ENCODE measurements around the gene ACOT7.

DNA sequence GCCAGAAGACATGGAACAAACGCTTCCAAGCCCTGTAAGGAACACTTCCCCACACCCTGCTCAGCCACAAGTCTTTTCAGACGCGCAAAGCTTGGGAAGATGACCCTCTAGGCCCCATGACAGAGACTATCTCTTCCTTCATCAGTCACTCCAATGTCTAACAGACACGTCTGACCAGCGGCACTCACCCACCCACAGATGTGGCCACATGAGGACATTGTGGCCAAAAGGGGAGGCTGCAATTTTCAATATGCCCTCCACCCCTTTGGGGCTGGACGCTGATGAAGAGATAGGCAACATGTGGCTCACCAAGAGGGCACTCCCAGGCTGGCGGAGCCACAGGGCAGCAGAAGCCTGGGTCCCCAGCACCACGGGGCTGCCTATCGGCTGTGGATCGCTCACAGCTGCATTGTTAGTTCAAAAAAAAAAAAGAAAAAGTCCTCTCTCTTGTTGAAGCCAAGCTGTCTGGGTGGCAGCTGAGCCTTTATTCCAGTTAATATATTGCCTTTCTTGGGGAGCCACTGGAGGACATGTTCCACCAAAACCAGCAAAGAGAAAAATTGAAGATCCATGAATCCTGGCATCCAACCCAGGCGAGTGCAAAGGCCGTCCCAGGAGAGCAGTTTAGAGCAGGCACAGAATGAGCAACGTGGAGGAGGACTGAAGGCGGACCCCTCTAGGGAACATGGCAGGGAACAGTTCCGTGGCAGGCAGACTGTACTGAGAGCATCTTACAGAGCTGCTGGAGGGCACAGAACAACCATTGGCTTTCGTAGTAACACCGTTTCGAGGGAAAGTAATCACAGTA, 80.0 kb downstream of the ACOT7 start:
- TF ChIP-seq, protein P1, sequence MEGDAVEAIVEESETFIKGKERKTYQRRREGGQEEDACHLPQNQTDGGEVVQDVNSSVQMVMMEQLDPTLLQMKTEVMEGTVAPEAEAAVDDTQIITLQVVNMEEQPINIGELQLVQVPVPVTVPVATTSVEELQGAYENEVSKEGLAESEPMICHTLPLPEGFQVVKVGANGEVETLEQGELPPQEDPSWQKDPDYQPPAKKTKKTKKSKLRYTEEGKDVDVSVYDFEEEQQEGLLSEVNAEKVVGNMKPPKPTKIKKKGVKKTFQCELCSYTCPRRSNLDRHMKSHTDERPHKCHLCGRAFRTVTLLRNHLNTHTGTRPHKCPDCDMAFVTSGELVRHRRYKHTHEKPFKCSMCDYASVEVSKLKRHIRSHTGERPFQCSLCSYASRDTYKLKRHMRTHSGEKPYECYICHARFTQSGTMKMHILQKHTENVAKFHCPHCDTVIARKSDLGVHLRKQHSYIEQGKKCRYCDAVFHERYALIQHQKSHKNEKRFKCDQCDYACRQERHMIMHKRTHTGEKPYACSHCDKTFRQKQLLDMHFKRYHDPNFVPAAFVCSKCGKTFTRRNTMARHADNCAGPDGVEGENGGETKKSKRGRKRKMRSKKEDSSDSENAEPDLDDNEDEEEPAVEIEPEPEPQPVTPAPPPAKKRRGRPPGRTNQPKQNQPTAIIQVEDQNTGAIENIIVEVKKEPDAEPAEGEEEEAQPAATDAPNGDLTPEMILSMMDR (IDR thresholded peaks at IDR 0.05), result no peak
- TF ChIP-seq POLR2A (IDR thresholded peaks at IDR 0.05), result no peak

Measured in esophagus squamous epithelium (tissue), 4 donors.